Measurements from ENCODE around the gene ALOX12.
"Not testable (repeated sequence)": the region's sequence is repeated elsewhere in the genome, so short reads cannot be mapped to it uniquely, and the experiment has no call there.

GRCh38 chr17:6979440-6979839 is 16.4 kb upstream of the ALOX12 start:
- not testable (repeated sequence) for TF ChIP-seq CTCF, POLR2A, EP300 (IDR thresholded peaks at IDR 0.05)

Measured in tibial nerve (tissue), 4 donors.